ENCODE data around the gene CDH6. TPM values are rescaled to one million over a fixed set of nuclear protein-coding genes. Genes with fewer than 3 reads are reported as not detected.

CDH6 gene
- total and polyA plus RNA-seq, 2 donors (not counting 1 experiment from before 2014, with no cell fraction given), result not detected

- ATAC-seq (ENCODE audit: low read depth), result no peak
- intact Hi-C loops (cut with micrococcal nuclease), result no loop called here
- 96% methylated on average over 2 of the region's 5 CpGs for WGBS (ENCODE audit: insufficient coverage)
Observed at GRCh38 chr5:31226651-31227050, 33.2 kb downstream of the CDH6 start.

GRCh38 chr5:31229266-31229665 lies 35.8 kb downstream of the CDH6 start:
- Histone ChIP-seq H3K4me1 (ENCODE audit: control insufficient read depth in 2 of 2, insufficient read depth in 2 of 2, low read length in 2 of 2) (no peaks in the 10 kb centered on the region), H3K9me3 (ENCODE audit: control extremely low read depth in 1 of 3, control insufficient read depth in 2 of 3, insufficient read depth in 1 of 3, low read length in 2 of 3) (no peaks in the 10 kb centered on the region), H3K4me3 (ENCODE audit: control extremely low read depth in 1 of 5, extremely low read depth in 1 of 5, insufficient read depth in 1 of 5, low read depth in 2 of 5, low read length in 4 of 5) (no peak overlapping the region), H3K4me2 (replicated peaks; ENCODE audit: low read depth, low read length, poor library complexity, severe bottlenecking) (no peak overlapping the region), H4K20me1 (ENCODE audit: control insufficient read depth, insufficient read depth, low read length, poor library complexity, severe bottlenecking) (no peaks in the 10 kb centered on the region), H3K27ac (ENCODE audit: low read length in 2 of 2) (no peak overlapping the region), H3K36me3 (replicated peaks in 1 of 2; ENCODE audit: control extremely low read depth in 1 of 2, control insufficient read depth in 1 of 2, extremely low read depth in 1 of 2, insufficient read depth in 2 of 2, low read length in 1 of 2) (no peaks in the 10 kb centered on the region), H2AFZ (ENCODE audit: insufficient read depth, low read depth, low read length, poor library complexity, severe bottlenecking) (no peak overlapping the region), H3K9ac (ENCODE audit: low read length) (no peak overlapping the region), H3K27me3 (replicated peaks in 1 of 4; ENCODE audit: control extremely low read depth in 1 of 4, control insufficient read depth in 3 of 4, insufficient read depth in 4 of 4, low read length in 3 of 4) (no peaks in the 10 kb centered on the region), H3K79me2 (ENCODE audit: control insufficient read depth, insufficient read depth, low read length) (no peaks in the 10 kb centered on the region)
- Mint-ChIP-seq H3K9me3 (ENCODE audit: insufficient read depth) (peaks cover 3% of the 10 kb centered on the region), H3K4me3 (no peak overlapping the region), H3K27ac (no peak overlapping the region), H3K27me3 (no peaks in the 10 kb centered on the region), H3K4me1 (no peaks in the 10 kb centered on the region)
- no peak for TF ChIP-seq EZH2 (IDR thresholded peaks at IDR 0.05; ENCODE audit: borderline replicate concordance, insufficient read depth, low read depth, low read length, poor library complexity, severe bottlenecking)
- no peak for TF ChIP-seq CTCF (IDR thresholded peaks at IDR 0.05)
- WGBS (ENCODE audit: insufficient coverage), result 100% methylated on average over 1 of the region's 2 CpGs
- ATAC-seq (ENCODE audit: low read depth), result no peak
- DNase-seq, result no peak
- ChIA-PET CTCF (no interaction called here), POLR2A (no interaction called here)
- intact Hi-C loops (cut with micrococcal nuclease), result no loop called here

More at GRCh38 chr5:31226651-31227050, 33.2 kb downstream of the CDH6 start:
- H3K27me3 ChIP-seq (replicated peaks in 1 of 4; ENCODE audit: control extremely low read depth in 1 of 4, control insufficient read depth in 3 of 4, insufficient read depth in 4 of 4, low read length in 3 of 4), result no peaks in the 10 kb centered on the region
- Mint-ChIP-seq H3K27me3 (no peaks in the 10 kb centered on the region), H3K27ac (no peak overlapping the region), H3K4me3 (no peak overlapping the region), H3K9me3 (ENCODE audit: insufficient read depth) (peaks cover 3% of the 10 kb centered on the region), H3K4me1 (no peaks in the 10 kb centered on the region)
- H3K79me2 ChIP-seq (ENCODE audit: control insufficient read depth, insufficient read depth, low read length), result no peaks in the 10 kb centered on the region
- H3K36me3 ChIP-seq (replicated peaks in 1 of 2; ENCODE audit: control extremely low read depth in 1 of 2, control insufficient read depth in 1 of 2, extremely low read depth in 1 of 2, insufficient read depth in 2 of 2, low read length in 1 of 2), result no peaks in the 10 kb centered on the region
- no peak overlapping the region for H3K27ac ChIP-seq (ENCODE audit: low read length in 2 of 2)
- no peaks in the 10 kb centered on the region for H3K4me1 ChIP-seq (ENCODE audit: control insufficient read depth in 2 of 2, insufficient read depth in 2 of 2, low read length in 2 of 2)
- no peaks in the 10 kb centered on the region for H3K9me3 ChIP-seq (ENCODE audit: control extremely low read depth in 1 of 3, control insufficient read depth in 2 of 3, insufficient read depth in 1 of 3, low read length in 2 of 3)
- CTCF ChIA-PET, result no interaction called here
- no peak overlapping the region for H3K4me2 ChIP-seq (replicated peaks; ENCODE audit: low read depth, low read length, poor library complexity, severe bottlenecking)
- no peak for DNase-seq
- no peaks in the 10 kb centered on the region for H4K20me1 ChIP-seq (ENCODE audit: control insufficient read depth, insufficient read depth, low read length, poor library complexity, severe bottlenecking)
- TF ChIP-seq CTCF (IDR thresholded peaks at IDR 0.05) (no peak), EZH2 (IDR thresholded peaks at IDR 0.05; ENCODE audit: borderline replicate concordance, insufficient read depth, low read depth, low read length, poor library complexity, severe bottlenecking) (no peak)
- no peak overlapping the region for H2AFZ ChIP-seq (ENCODE audit: insufficient read depth, low read depth, low read length, poor library complexity, severe bottlenecking)
- POLR2A ChIA-PET, result no interaction called here
- no peak overlapping the region for H3K9ac ChIP-seq (ENCODE audit: low read length)
- H3K4me3 ChIP-seq (ENCODE audit: control extremely low read depth in 1 of 5, extremely low read depth in 1 of 5, insufficient read depth in 1 of 5, low read depth in 2 of 5, low read length in 4 of 5), result no peak overlapping the region

Measured in B cell (primary cell).